AG04449 (cell line): Measurements from ENCODE around the gene ZNF511.

Experiments
- CTCF ChIA-PET: fragments of 350-600 bp; formaldehyde crosslinking; extraction: SDS; loops from one replicate; lab custom pipeline; 2021; ENCODE audit warnings: antibody characterized with exemption; lab: Yijun Ruan, JAX
- POLR2A ChIA-PET: fragments of 400-600, 350-600 bp; formaldehyde crosslinking; extraction: SDS; loops from one replicate; lab custom pipeline; 2020; ENCODE audit warnings: antibody characterized with exemption, inconsistent platforms; lab: Yijun Ruan, JAX
- DNase-seq: peaks from one replicate; pipeline ENCODE4 v3.0.0-alpha.2; 2010; ENCODE audit warnings: low read depth, low spot score
- H3K4me3 ChIP-seq: 2 replicates; pipeline ENCODE4 v1.5.1; 2011; ENCODE audit warnings: low read depth, mild to moderate bottlenecking, control low read depth, low read length
- CTCF ChIP-seq: IDR thresholded peaks from one replicate; pipeline ENCODE4 v1.5.1; 2011; ENCODE audit warnings: mild to moderate bottlenecking, moderate library complexity, low read length, control low read depth, inconsistent platforms; ENCODE audit not compliant: insufficient read depth; ENCODE audit errors: missing control alignments

ZNF511 gene

GRCh38 chr10:133324198-133324792 lies 15.6 kb downstream of the ZNF511 start:
- no peak overlapping the region for H3K4me3 ChIP-seq
- ChIA-PET POLR2A (no interaction called here), CTCF (interaction anchor here (2.6 kb wide), 1 partner anchor 9 kb away, joined by 19 read pairs; no protein-coding TSS in a partner anchor)
- TF ChIP-seq CTCF: no peak
- no peak for DNase-seq

- H3K4me3 ChIP-seq: peak overlapping the region; percentile 3; the same call in 1 of the 2 replicates
- TF ChIP-seq CTCF: no peak
- POLR2A ChIA-PET: no interaction called here
- CTCF ChIA-PET: interaction anchor here (2.6 kb wide), 1 partner anchor 10 kb away, joined by 19 read pairs; no protein-coding TSS in a partner anchor
- DNase-seq: no peak
These were observed 16.1 kb downstream of the ZNF511 start for GRCh38 chr10:133324857-133325260.

GRCh38 chr10:133325440-133326222 lies 16.9 kb downstream of the ZNF511 start:
- CTCF ChIA-PET: interaction anchor here (2.6 kb wide), 1 partner anchor 11 kb away, joined by 19 read pairs; no protein-coding TSS in a partner anchor
- POLR2A ChIA-PET: no interaction called here

GRCh38 chr10:133326223-133326551 lies 17.5 kb downstream of the ZNF511 start:
- CTCF ChIA-PET: interaction anchor here (2.1 kb wide), 1 partner anchor 21 kb away, joined by 6 read pairs; the partner anchor contains the start of gene PRAP1
- DNase-seq: no peak
- peak overlapping the region; percentile 46 for H3K4me3 ChIP-seq
- no peak for TF ChIP-seq CTCF
- POLR2A ChIA-PET: no interaction called here

More at GRCh38 chr10:133325440-133326222, 16.9 kb downstream of the ZNF511 start:
- DNase-seq: no peak
- peak overlapping the region; percentile 46 for H3K4me3 ChIP-seq
- no peak for TF ChIP-seq CTCF

- CTCF ChIA-PET: interaction anchor here (1.2 to 4.0 kb wide), 8 partner anchors 7 to 281 kb away, joined by 3 to 35 read pairs (median 14); partner anchors contain the start of genes CALY and PRAP1
- POLR2A ChIA-PET: interaction anchor here (0.6 kb wide), 1 partner anchor 23 kb away, joined by 3 read pairs; no protein-coding TSS in a partner anchor
- no peak for TF ChIP-seq CTCF
- H3K4me3 ChIP-seq: no peak overlapping the region
- no peak for DNase-seq
These were observed 18.3 kb downstream of the ZNF511 start for GRCh38 chr10:133326745-133327650.
